HepG2 (cell line): Measurements from ENCODE around the gene ARMC3. TPM values are rescaled to one million over a fixed set of nuclear protein-coding genes. Genes with fewer than 3 reads are reported as not detected.

Experiments used
- ZNF318 ChIP-seq: sonication (generic); formaldehyde crosslinking; IDR thresholded peaks from 2 replicates; pipeline ENCODE4 v1.4.0; 2020; ENCODE audit warnings: mild to moderate bottlenecking, missing genetic modification reagents
- polyA plus RNA-seq, 8 experiments: library from polyadenylated mRNA; depleted of rRNA in 3 of 8; stranded (reverse) in 7 of 8; unstranded in 1 of 8; fragments of >200 nt; fragmentation: Illumina TruSeq in 4 of 8; extraction: Trizol in 4 of 8; gene quantifications; 2 replicates each; pipeline versions ENCODE4 v1.2.1 to v1.2.3, GENCODE V29; 2011 to 2016; ENCODE audit warnings: low read depth in 4 of 8, missing spikeins in 1 of 8, mixed read lengths in 1 of 8; ENCODE audit not compliant: insufficient read depth in 1 of 8
- small RNA-seq, 3 experiments: library from RNA; depleted of rRNA; stranded (forward); fragments of <200 nt; gene quantifications; one replicate each; pipeline ENCODE3, GENCODE V24; 2012; ENCODE audit warnings: low read depth in 2 of 3, low replicate concordance in 1 of 3; ENCODE audit not compliant: insufficient read length in 3 of 3, insufficient read depth in 2 of 3
- total RNA-seq, 5 experiments: library from RNA; depleted of rRNA; stranded (reverse); fragments of >200 nt; fragmentation: Illumina TruSeq; extraction: Trizol; gene quantifications; 2 replicates each; pipeline ENCODE4 v1.2.3, GENCODE V29; 2016; ENCODE audit warnings: low read depth in 1 of 5

The ARMC3 gene
- total and polyA plus RNA-seq, 2 of the 13 experiments (the other 11 are each of a cell fraction or from before 2014, with no cell fraction given), result not detected

- no peak for TF ChIP-seq ZNF318
- TF ChIP-seq, all 625 proteins: peak for 3
These were observed 154.0 kb downstream of the ARMC3 start (continued) for GRCh38 chr10:23081891-23082290.

Small RNA genes lying within 50 kb of the gene (small RNA-seq; reads per million reads assigned to genes)
- gene RNA5SP304, result 0.10 to 0.97 (median 0.33) reads per million in 3 experiments

Other genes with a start within 250 kb of the ARMC3 start
- gene PIP4K2A, start 213.5 kb upstream of the ARMC3 start, total RNA-seq (2016; rRNA removed; fragmentation: Illumina TruSeq; extraction: Trizol), result 22.6 and 25.7 TPM in 2 replicates
- 7.1 and 9.1 TPM in 2 replicates for gene PIP4K2A, start 213.5 kb upstream of the ARMC3 start, polyA plus RNA-seq (2011; rRNA removed)
- 5.2 and 8.3 TPM in 2 replicates for gene MSRB2, start 167.5 kb downstream of the ARMC3 start, total RNA-seq (2016; rRNA removed; fragmentation: Illumina TruSeq; extraction: Trizol)
- gene MSRB2, start 167.5 kb downstream of the ARMC3 start, polyA plus RNA-seq (2011; rRNA removed), result 22.1 and 23.3 TPM in 2 replicates